ENCODE results near the gene IER2. TPM values are rescaled to one million over a fixed set of nuclear protein-coding genes. Genes with fewer than 3 reads are reported as not detected.

Gene IER2
- total RNA-seq, 1 experiment from 2014 or later, result 247 TPM

- Histone ChIP-seq H3K27ac (ENCODE audit: low read depth, low read length) (no peak overlapping the region; the same call in 1 of the 2 replicates), H3K4me1 (ENCODE audit: control insufficient read depth in 1 of 2, insufficient read depth in 2 of 2, low read length in 2 of 2) (peaks cover 20 to 36% of the 10 kb centered on the region in 2 experiments), H3K27me3 (ENCODE audit: insufficient read depth, low read length) (no peaks in the 10 kb centered on the region), H3K4me2 (ENCODE audit: low read length) (no peak overlapping the region), H3K4me3 (replicated peaks in 1 of 2; ENCODE audit: low read depth in 1 of 2, low read length in 2 of 2) (no peak overlapping the region), H4K20me1 (ENCODE audit: insufficient read depth) (peaks cover 4% of the 10 kb centered on the region; the same call in 1 of the 2 replicates), H3K9me2 (ENCODE audit: insufficient read depth) (no peaks in the 10 kb centered on the region), H3K79me2 (ENCODE audit: insufficient read depth, low read length) (peaks cover 16% of the 10 kb centered on the region), H3K9me3 (ENCODE audit: control insufficient read depth in 1 of 2, insufficient read depth in 1 of 2, low read depth in 1 of 2, low read length in 2 of 2) (no peaks in the 10 kb centered on the region), H3K36me3 (ENCODE audit: control insufficient read depth in 1 of 2, insufficient read depth in 2 of 2, low read length in 2 of 2) (peaks cover 12 to 29% of the 10 kb centered on the region in 2 experiments; a peak in 3 of 4 replicates), H2AFZ (ENCODE audit: low read depth, low read length, poor library complexity, severe bottlenecking) (no peak overlapping the region), H3K9ac (ENCODE audit: low read length) (no peak overlapping the region)
- ChIA-PET RAD21 (ENCODE audit: low non-redundant PET in 1 of 2, low total read pairs in 2 of 2, uncharacterized antibody in 2 of 2, unreplicated experiment in 2 of 2) (no interaction called here), CTCF (no interaction called here), POLR2A (interaction anchor here (0.7 kb wide), 1 partner anchor 9 kb away, joined by 3 read pairs; no protein-coding TSS in a partner anchor)
- intact Hi-C loops (cut with micrococcal nuclease), result no loop called here
- BruUV-seq (replicated peaks), result no TSS peak
- no peak for TF ChIP-seq SIN3A (IDR thresholded peaks at IDR 0.05; ENCODE audit: low read depth)
- ATAC-seq (no peak), DNase-seq (ENCODE audit: low read depth, low spot score) (no peak)
Measured at GRCh38 chr19:13138171-13138915, 11.9 kb upstream of the IER2 start.

GRCh38 chr19:13138916-13139198 lies 11.4 kb upstream of the IER2 start:
- ATAC-seq (no peak), DNase-seq (ENCODE audit: low read depth, low spot score) (no peak)
- CTCF ChIA-PET, result no interaction called here
- Histone ChIP-seq H2AFZ (ENCODE audit: low read depth, low read length, poor library complexity, severe bottlenecking) (no peak overlapping the region), H3K36me3 (ENCODE audit: control insufficient read depth in 1 of 2, insufficient read depth in 2 of 2, low read length in 2 of 2) (peaks cover 12 to 32% of the 10 kb centered on the region in 2 experiments; a peak in 3 of 4 replicates), H3K27ac (ENCODE audit: low read depth, low read length) (no peak overlapping the region), H4K20me1 (ENCODE audit: insufficient read depth) (no peaks in the 10 kb centered on the region), H3K9ac (ENCODE audit: low read length) (no peak overlapping the region), H3K9me2 (ENCODE audit: insufficient read depth) (no peaks in the 10 kb centered on the region), H3K79me2 (ENCODE audit: insufficient read depth, low read length) (peaks cover 11% of the 10 kb centered on the region), H3K4me3 (replicated peaks in 1 of 2; ENCODE audit: low read depth in 1 of 2, low read length in 2 of 2) (no peak overlapping the region), H3K27me3 (ENCODE audit: insufficient read depth, low read length) (no peaks in the 10 kb centered on the region), H3K4me2 (ENCODE audit: low read length) (no peak overlapping the region), H3K4me1 (ENCODE audit: control insufficient read depth in 1 of 2, insufficient read depth in 2 of 2, low read length in 2 of 2) (peaks cover 25 to 42% of the 10 kb centered on the region in 2 experiments), H3K9me3 (ENCODE audit: control insufficient read depth in 1 of 2, insufficient read depth in 1 of 2, low read depth in 1 of 2, low read length in 2 of 2) (no peaks in the 10 kb centered on the region)
- no TSS peak for BruUV-seq (replicated peaks)
- RAD21 ChIA-PET (ENCODE audit: low non-redundant PET in 1 of 2, low total read pairs in 2 of 2, uncharacterized antibody in 2 of 2, unreplicated experiment in 2 of 2), result no interaction called here
- POLR2A ChIA-PET, result interaction anchor here (0.7 kb wide), 1 partner anchor 8 kb away, joined by 3 read pairs; no protein-coding TSS in a partner anchor
- intact Hi-C loops (cut with micrococcal nuclease), result no loop called here
- TF ChIP-seq JUND (IDR thresholded peaks at IDR 0.05) (no peak), ZBTB33 (IDR thresholded peaks at IDR 0.05; ENCODE audit: extremely low read depth, insufficient replicate concordance, low read length) (no peak), FOSL1 (IDR thresholded peaks at IDR 0.05; ENCODE audit: low read depth) (no peak), ZFX (IDR thresholded peaks at IDR 0.05) (no peak), EGR1 (IDR thresholded peaks at IDR 0.05; ENCODE audit: low read depth) (no peak)

Measured in HCT116 (cell line).